AG04449 (cell line): ENCODE data around the gene PIK3CG.
"Not testable (repeated sequence)": the region's sequence is repeated elsewhere in the genome, so short reads cannot be mapped to it uniquely, and the experiment has no call there.

Source experiments
- CTCF ChIA-PET: fragments of 350-600 bp; formaldehyde crosslinking; extraction: SDS; loops from one replicate; lab custom pipeline; 2021; ENCODE audit warnings: antibody characterized with exemption; lab: Yijun Ruan, JAX
- POLR2A ChIA-PET: fragments of 400-600, 350-600 bp; formaldehyde crosslinking; extraction: SDS; loops from one replicate; lab custom pipeline; 2020; ENCODE audit warnings: antibody characterized with exemption, inconsistent platforms; lab: Yijun Ruan, JAX
- DNase-seq: peaks from one replicate; pipeline ENCODE4 v3.0.0-alpha.2; 2010; ENCODE audit warnings: low read depth, low spot score
- H3K4me3 ChIP-seq: 2 replicates; pipeline ENCODE4 v1.5.1; 2011; ENCODE audit warnings: low read depth, mild to moderate bottlenecking, control low read depth, low read length
- TF ChIP-seq, protein P1 (sequence below): IDR thresholded peaks from one replicate; pipeline ENCODE4 v1.5.1; 2011; ENCODE audit warnings: mild to moderate bottlenecking, moderate library complexity, low read length, control low read depth, inconsistent platforms; ENCODE audit not compliant: insufficient read depth; ENCODE audit errors: missing control alignments

The PIK3CG gene

DNA sequence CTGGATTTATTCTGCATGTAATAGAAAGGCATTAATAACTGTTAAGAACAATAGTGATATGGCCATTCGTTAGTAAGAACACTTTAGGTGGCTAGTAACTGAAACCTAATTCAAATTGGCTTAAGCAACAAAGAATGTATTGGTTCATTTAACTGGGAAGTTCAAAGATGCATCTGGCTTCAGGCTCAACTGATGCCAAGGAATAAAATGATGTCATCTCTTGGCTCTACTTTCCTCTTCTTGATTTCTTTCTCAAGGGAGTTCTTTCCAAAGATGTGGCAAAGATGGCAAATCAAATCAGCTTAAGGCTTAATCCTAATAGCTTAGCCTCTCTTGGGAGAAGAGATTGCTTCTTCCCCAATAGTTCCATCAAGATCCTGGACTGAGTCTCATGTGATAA is 51.6 kb downstream of the PIK3CG start:
- no peak for DNase-seq
- H3K4me3 ChIP-seq = no peak overlapping the region
- TF ChIP-seq, protein P1, sequence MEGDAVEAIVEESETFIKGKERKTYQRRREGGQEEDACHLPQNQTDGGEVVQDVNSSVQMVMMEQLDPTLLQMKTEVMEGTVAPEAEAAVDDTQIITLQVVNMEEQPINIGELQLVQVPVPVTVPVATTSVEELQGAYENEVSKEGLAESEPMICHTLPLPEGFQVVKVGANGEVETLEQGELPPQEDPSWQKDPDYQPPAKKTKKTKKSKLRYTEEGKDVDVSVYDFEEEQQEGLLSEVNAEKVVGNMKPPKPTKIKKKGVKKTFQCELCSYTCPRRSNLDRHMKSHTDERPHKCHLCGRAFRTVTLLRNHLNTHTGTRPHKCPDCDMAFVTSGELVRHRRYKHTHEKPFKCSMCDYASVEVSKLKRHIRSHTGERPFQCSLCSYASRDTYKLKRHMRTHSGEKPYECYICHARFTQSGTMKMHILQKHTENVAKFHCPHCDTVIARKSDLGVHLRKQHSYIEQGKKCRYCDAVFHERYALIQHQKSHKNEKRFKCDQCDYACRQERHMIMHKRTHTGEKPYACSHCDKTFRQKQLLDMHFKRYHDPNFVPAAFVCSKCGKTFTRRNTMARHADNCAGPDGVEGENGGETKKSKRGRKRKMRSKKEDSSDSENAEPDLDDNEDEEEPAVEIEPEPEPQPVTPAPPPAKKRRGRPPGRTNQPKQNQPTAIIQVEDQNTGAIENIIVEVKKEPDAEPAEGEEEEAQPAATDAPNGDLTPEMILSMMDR = no peak
- ChIA-PET CTCF (no interaction called here), POLR2A (no interaction called here)

DNA sequence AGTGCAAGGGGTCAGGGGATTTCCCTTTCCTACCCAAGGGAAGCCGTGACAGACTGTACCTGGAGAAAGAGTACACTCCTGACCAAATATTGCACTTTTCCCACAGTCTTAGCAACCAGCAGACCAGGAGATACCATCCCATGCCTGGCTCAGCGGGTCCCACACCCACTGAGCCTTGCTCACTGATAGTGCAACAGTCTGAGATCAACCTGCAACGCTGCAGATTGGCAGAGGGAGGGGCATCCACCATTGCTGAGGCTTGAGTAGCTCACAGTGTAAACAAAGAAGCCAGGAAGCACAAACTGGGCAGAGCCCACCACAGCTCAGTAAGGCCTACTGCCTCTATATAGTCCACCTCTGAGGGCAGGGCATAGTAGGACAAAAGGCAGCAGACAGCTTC is 53.9 kb downstream of the PIK3CG start:
- POLR2A ChIA-PET = no interaction called here
- H3K4me3 ChIP-seq = no peak overlapping the region
- CTCF ChIA-PET = no interaction called here
- DNase-seq = no peak
- TF ChIP-seq, protein P1 = no peak

DNA sequence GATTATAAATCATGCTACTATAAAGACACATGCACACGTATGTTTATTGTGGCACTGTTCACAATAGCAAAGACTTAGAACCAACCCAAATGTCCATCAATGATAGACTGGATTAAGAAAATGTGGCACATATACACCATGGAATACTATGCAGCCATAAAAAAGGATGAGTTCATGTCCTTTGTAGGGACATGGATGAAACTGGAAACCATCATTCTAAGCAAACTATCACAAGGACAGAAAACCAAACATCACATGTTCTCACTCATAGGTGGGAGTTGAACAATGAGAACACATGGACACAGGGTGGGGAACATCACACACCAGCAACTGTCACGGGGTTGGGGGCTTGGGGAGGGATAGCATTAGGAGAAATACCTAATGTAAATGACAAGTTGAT is 59.4 kb downstream of the PIK3CG start:
- H3K4me3 ChIP-seq, DNase-seq, CTCF ChIA-PET, POLR2A ChIA-PET: not testable (repeated sequence)

DNA sequence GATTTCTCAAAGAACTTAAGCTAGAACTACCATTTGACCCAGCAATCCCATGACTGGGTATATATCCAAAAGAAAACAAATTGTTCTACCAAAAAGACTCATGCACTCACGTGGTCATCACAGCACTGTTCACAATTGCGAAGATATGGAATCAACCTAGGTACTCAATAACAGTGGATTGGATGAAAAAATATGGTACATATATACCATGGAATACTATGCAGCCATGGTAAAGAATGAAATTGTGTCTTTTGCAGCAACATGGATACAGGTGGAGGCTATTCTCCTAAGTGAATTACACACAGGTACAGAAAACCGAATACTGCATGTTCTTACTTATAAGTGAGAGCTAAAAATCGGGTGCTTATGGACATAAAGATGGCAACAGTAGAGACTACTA is 61.8 kb downstream of the PIK3CG start:
- ChIA-PET POLR2A (no interaction called here), CTCF (no interaction called here)
- H3K4me3 ChIP-seq = no peak overlapping the region
- TF ChIP-seq, protein P1 = no peak
- no peak for DNase-seq

DNA sequence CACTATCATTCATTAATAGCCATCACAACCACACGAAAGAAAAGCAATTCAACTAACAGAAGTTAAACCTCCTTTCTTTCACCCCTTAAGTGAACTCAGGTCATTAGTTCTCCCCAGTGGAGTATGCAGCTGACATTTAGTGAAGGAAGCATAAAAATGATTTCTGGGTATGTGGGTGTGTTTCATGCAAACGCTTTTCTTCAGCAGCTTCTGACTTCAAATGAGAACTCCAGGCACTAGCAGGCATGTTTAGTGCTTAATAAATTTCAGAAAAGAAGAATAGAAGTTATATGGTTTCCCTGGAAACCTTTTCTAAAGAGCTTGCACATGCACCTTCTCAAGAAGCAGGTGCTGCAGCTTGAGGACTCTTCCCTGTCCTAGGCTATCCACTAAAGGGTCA is 62.5 kb downstream of the PIK3CG start:
- CTCF ChIA-PET = no interaction called here
- POLR2A ChIA-PET = no interaction called here

DNA sequence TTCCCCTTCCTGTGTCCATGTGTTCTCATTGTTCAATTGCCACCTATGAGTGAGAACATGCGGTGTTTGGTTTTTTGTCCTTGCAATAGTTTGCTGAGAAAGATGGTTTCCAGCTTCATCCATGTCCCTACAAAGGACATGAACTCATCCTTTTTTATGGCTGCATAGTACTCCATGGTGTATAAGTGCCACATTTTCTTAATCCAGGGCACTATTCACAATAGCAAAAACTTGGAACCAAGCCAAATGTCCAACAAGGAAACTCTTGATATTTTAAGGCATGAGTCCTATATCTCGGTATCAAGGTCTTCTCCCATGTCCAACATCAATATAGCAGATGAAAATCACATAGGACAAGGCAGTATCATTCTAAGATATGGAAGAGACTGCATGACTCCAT is 64.5 kb downstream of the PIK3CG start:
- H3K4me3 ChIP-seq, POLR2A ChIA-PET, CTCF ChIA-PET, DNase-seq: not testable (repeated sequence)

More for the DNA sequence above, 62.5 kb downstream of the PIK3CG start:
- H3K4me3 ChIP-seq = no peak overlapping the region
- DNase-seq = no peak
- TF ChIP-seq, protein P1 = no peak

DNA sequence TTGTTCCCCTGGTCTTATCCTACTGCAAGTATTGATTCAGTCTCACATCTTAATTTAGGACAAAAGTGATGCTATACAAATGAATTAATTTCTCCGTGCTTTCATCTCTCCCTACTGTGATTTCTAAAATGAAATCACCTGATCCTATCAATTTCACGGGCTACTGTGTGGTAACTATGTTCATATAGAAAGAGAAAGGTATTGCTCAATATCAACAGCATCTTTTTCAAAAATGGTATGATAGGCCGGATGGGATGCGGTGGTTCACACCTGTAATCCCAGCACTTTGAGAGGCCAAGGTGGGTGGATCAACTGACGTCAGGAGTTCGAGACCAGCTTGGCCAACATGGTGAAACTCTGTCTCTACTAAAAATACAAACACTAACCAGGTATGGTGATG is 71.2 kb downstream of the PIK3CG start:
- no peak overlapping the region for H3K4me3 ChIP-seq
- POLR2A ChIA-PET = no interaction called here
- DNase-seq = no peak
- TF ChIP-seq, protein P1 = no peak
- CTCF ChIA-PET = interaction anchor here (1.0 to 1.3 kb wide), 3 partner anchors 10 to 143 kb away, joined by 3 to 4 read pairs (median 3); no protein-coding TSS in a partner anchor

DNA sequence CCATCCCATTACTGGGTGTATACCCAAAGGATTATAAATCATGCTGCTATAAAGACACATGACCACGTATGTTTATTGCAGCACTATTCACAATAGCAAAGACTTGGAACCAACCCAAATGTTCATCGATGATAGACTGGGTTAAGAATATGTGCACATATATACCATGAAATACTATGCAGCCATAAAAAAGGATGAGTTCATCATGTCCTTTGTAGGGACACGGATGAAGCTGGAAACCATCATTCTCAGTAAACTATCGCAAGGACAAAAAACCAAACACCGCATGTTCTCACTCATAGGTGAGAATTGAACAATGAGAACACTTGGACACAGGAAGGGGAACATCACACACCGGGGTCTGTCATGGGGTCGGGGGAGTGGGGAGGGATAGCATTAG is 73.0 kb downstream of the PIK3CG start:
- POLR2A ChIA-PET, DNase-seq: not testable (repeated sequence)
- CTCF ChIA-PET = interaction anchor here (1.1 to 1.8 kb wide), 2 partner anchors 9 to 146 kb away, joined by 3 to 11 read pairs; no protein-coding TSS in a partner anchor

More for the DNA sequence above, 73.0 kb downstream of the PIK3CG start:
- not testable (repeated sequence) for H3K4me3 ChIP-seq
